OCI-LY7 (cell line): ENCODE data around the gene GLS2.

Source experiments
- CTCF ChIP-seq: fragments of 200-600 bp; sonication (generic); conservative IDR thresholded peaks from 2 replicates; pipeline ENCODE4 v1.5.1; 2014; ENCODE audit warnings: mild to moderate bottlenecking, antibody characterized with exemption, low read length, moderate library complexity, mixed read lengths
- EZH2phosphoT487 ChIP-seq: fragments of 200-600 bp; sonication (generic); IDR thresholded peaks from 2 replicates; pipeline ENCODE4 v1.6.1; 2018; ENCODE audit warnings: low read depth, borderline replicate concordance, mild to moderate bottlenecking, mixed run types, antibody characterized with exemption, low read length, moderate library complexity, mixed read lengths

DNA sequence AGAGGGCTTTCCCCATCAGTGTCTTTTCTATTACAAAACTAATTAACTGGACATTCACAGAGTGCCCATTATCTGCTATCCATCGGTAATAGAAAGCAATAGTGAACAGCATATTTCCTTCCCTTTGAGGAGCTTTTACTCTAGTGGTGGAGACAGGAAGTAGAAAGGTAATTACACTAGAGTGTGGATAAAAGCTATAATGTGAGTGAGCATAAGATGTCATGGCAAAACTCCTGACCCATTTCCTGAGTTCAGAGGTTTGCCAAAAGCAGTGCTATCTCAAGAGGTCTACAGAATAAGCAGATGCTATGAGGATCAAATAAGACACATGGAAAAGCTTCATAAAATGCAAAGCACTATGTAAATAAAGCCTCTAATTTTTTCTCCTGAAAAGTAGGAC lies 62.8 kb downstream of the GLS2 start:
- TF ChIP-seq EZH2phosphoT487 (no peak), CTCF (no peak)
